ENCODE results near the gene RND1.

DNA sequence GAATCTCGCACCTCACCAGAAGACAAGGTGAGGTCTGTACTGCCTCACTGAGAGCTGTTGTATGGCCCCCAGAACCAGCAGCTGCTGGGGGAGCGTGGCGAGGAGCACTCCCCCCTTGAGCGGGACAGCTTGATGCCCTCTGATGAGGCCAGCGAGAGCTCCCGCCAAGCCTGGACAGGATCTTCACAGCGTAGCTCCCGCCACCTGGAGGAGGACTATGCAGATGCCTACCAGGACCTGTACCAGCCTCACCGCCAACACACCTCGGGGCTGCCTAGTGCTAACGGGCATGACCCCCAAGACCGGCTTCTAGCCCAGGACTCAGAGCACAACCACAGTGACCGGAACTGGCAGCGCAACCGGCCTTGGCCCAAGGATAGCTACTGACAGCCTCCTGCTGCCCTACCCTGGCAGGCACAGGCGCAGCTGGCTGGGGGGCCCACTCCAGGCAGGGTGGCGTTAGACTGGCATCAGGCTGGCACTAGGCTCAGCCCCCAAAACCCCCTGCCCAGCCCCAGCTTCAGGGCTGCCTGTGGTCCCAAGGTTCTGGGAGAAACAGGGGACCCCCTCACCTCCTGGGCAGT is 38.1 kb downstream of the RND1 start:
- TF ChIP-seq POLR2AphosphoS5 (IDR thresholded peaks at IDR 0.05) (no peak), CTCF (IDR thresholded peaks at IDR 0.05) (no peak), POLR2A (IDR thresholded peaks at IDR 0.05) (no peak), EP300 (IDR thresholded peaks at IDR 0.05; ENCODE audit: low read depth) (no peak)
